ENCODE results near the gene TMEM150A. TPM values are rescaled to one million over a fixed set of nuclear protein-coding genes. Genes with fewer than 3 reads are reported as not detected.

The TMEM150A gene
- total and polyA plus RNA-seq, 2 of the 13 experiments (the other 11 are each of a cell fraction or from before 2014, with no cell fraction given) = 30.1 to 70.4 TPM

GRCh38 chr2:85554980-85555612 lies 47.4 kb downstream of the TMEM150A start:
- H2AFZ ChIP-seq (ENCODE audit: low read length) = no peak overlapping the region
- no peak overlapping the region for H3K27ac ChIP-seq (ENCODE audit: extremely low read length, insufficient read depth, low read length)
- H3K36me3 ChIP-seq (replicated peaks in 1 of 2; ENCODE audit: control insufficient read depth in 1 of 2, insufficient read depth in 2 of 2, low read length in 2 of 2) = peaks cover 44 to 84% of the 10 kb centered on the region in 2 experiments
- in situ Hi-C loops (cut with HindIII; ENCODE audit: extremely low pct_ligation_motif_present, low pct_unique_long_range_greater_than_20kb) (loop anchor here (5.0 kb wide), 2 partner anchors 133 to 163 kb away; no protein-coding TSS in a partner anchor), intact Hi-C loops (cut with micrococcal nuclease; ENCODE audit: unreplicated experiment) (loop anchor here (5.0 kb wide), 1 partner anchor 228 kb away; the partner anchor contains the start of gene TGOLN2)
- DNase-seq (ENCODE audit: low spot score) (no peak), ATAC-seq (no peak), FAIRE-seq (no peak)
- 97% methylated on average over 3 of the region's 3 CpGs for WGBS (ENCODE audit: low lambda C conversion rate)
- no peaks in the 10 kb centered on the region for H3K27me3 ChIP-seq (ENCODE audit: control insufficient read depth in 1 of 2, insufficient read depth in 2 of 2, low read length in 2 of 2)
- H4K20me1 ChIP-seq (ENCODE audit: insufficient read depth, low read length) = peaks cover 12% of the 10 kb centered on the region; the same call in 1 of the 2 replicates
- no TSS peak for BruUV-seq (replicated peaks)
- ChIA-PET POLR2A (interaction anchor here (1.3 to 20.8 kb wide), 5 partner anchors 14 to 135 kb away, joined by 4 to 645 read pairs (median 134); partner anchors contain the start of genes C2orf68, MAT2A, RNF181 and SH2D6), CTCF (ENCODE audit: low intra/inter-chr PET ratio, low total read pairs) (no interaction called here)
- peaks cover 33% of the 10 kb centered on the region for H3K4me1 ChIP-seq (ENCODE audit: insufficient read depth, low read length)
- H3K79me2 ChIP-seq (ENCODE audit: insufficient read depth, low read length) = peaks cover 32% of the 10 kb centered on the region
- no peak overlapping the region for H3K4me3 ChIP-seq (replicated peaks in 1 of 3; ENCODE audit: insufficient read depth in 1 of 3, low read depth in 2 of 3, low read length in 3 of 3)
- H3K9me3 ChIP-seq (ENCODE audit: low read length) = no peaks in the 10 kb centered on the region
- no peak overlapping the region for H3K4me2 ChIP-seq (ENCODE audit: low read depth, low read length)
- no peak overlapping the region for H3K9ac ChIP-seq (ENCODE audit: insufficient read depth, low read depth, low read length)
- TF ChIP-seq, protein P1, sequence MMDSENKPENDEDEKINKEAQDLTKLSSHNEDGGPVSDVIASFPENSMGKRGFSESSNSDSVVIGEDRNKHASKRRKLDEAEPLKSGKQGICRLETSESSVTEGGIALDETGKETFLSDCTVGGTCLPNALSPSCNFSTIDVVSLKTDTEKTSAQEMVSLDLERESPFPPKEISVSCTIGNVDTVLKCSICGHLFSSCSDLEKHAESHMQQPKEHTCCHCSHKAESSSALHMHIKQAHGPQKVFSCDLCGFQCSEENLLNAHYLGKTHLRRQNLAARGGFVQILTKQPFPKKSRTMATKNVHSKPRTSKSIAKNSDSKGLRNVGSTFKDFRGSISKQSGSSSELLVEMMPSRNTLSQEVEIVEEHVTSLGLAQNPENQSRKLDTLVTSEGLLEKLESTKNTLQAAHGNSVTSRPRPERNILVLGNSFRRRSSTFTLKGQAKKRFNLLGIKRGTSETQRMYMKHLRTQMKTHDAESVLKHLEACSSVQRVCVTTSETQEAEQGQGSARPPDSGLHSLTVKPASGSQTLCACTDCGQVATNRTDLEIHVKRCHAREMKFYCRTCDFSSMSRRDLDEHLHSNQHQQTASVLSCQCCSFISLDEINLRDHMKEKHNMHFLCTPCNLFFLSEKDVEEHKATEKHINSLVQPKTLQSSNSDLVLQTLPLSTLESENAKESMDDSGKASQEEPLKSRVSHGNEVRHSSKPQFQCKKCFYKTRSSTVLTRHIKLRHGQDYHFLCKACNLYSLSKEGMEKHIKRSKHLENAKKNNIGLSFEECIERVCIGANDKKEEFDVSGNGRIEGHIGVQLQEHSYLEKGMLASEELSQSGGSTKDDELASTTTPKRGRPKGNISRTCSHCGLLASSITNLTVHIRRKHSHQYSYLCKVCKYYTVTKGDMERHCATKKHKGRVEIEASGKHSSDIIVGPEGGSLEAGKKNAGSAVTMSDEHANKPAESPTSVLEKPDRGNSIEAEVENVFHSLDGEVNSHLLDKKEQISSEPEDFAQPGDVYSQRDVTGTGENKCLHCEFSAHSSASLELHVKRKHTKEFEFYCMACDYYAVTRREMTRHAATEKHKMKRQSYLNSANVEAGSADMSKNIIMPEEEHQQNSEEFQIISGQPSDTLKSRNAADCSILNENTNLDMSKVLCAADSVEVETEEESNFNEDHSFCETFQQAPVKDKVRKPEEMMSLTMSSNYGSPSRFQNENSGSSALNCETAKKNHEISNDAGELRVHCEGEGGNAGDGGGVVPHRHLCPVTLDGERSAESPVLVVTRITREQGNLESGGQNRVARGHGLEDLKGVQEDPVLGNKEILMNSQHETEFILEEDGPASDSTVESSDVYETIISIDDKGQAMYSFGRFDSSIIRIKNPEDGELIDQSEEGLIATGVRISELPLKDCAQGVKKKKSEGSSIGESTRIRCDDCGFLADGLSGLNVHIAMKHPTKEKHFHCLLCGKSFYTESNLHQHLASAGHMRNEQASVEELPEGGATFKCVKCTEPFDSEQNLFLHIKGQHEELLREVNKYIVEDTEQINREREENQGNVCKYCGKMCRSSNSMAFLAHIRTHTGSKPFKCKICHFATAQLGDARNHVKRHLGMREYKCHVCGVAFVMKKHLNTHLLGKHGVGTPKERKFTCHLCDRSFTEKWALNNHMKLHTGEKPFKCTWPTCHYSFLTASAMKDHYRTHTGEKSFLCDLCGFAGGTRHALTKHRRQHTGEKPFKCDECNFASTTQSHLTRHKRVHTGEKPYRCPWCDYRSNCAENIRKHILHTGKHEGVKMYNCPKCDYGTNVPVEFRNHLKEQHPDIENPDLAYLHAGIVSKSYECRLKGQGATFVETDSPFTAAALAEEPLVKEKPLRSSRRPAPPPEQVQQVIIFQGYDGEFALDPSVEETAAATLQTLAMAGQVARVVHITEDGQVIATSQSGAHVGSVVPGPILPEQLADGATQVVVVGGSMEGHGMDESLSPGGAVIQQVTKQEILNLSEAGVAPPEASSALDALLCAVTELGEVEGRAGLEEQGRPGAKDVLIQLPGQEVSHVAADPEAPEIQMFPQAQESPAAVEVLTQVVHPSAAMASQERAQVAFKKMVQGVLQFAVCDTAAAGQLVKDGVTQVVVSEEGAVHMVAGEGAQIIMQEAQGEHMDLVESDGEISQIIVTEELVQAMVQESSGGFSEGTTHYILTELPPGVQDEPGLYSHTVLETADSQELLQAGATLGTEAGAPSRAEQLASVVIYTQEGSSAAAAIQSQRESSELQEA (CRISPR knock-in tag; IDR thresholded peaks at IDR 0.05; ENCODE audit: not compliant biosample characterization) = no peak
- TF ChIP-seq EEA1 (CRISPR knock-in tag; IDR thresholded peaks at IDR 0.05; ENCODE audit: borderline replicate concordance) (no peak), ZNF800 (CRISPR knock-in tag; IDR thresholded peaks at IDR 0.05) (no peak), PAF1 (CRISPR knock-in tag; IDR thresholded peaks at IDR 0.05) (0 out of 2 replicates have a peak, but pooled peaks have one; percentile 25)
